NCI-H128 (cell line): ENCODE data around the gene ZSWIM9.

Experiments
- DNase-seq: peaks from one replicate; lab custom pipeline; 2025; ENCODE audit not compliant: unreplicated experiment; lab: John Stamatoyannopoulos, UW

The ZSWIM9 gene

GRCh38 chr19:48174445-48175030, 4.1 kb downstream of the ZSWIM9 start:
- DNase-seq = no peak

- DNase-seq = no peak
These were observed 5.1 kb downstream of the ZSWIM9 start for GRCh38 chr19:48175578-48175977.

- DNase-seq = no peak
These were observed 5.7 kb downstream of the ZSWIM9 start for GRCh38 chr19:48176226-48176625.

- DNase-seq = no peak
These were observed 11.0 kb downstream of the ZSWIM9 start for GRCh38 chr19:48181505-48181904.

GRCh38 chr19:48182434-48182833, 12.0 kb downstream of the ZSWIM9 start:
- no peak for DNase-seq

- no peak for DNase-seq
These were observed 12.9 kb downstream of the ZSWIM9 start for GRCh38 chr19:48183356-48183755.

- no peak for DNase-seq
These were observed 15.5 kb downstream of the ZSWIM9 start for GRCh38 chr19:48186015-48186414.

- no peak for DNase-seq
These were observed 16.1 kb downstream of the ZSWIM9 start for GRCh38 chr19:48186541-48186991.

- peak; percentile 69 for DNase-seq
These were observed 19.9 kb downstream of the ZSWIM9 start for GRCh38 chr19:48190288-48190884.

GRCh38 chr19:48190885-48191284, 20.4 kb downstream of the ZSWIM9 start:
- no peak for DNase-seq

- no peak for DNase-seq
These were observed 22.3 kb downstream of the ZSWIM9 start for GRCh38 chr19:48192750-48193149.

GRCh38 chr19:48194041-48194843, 23.8 kb downstream of the ZSWIM9 start:
- no peak for DNase-seq

- DNase-seq = no peak
These were observed 24.7 kb downstream of the ZSWIM9 start for GRCh38 chr19:48194844-48195830.

GRCh38 chr19:48196321-48196763, 25.9 kb downstream of the ZSWIM9 start:
- DNase-seq = no peak

- no peak for DNase-seq
These were observed 26.6 kb downstream of the ZSWIM9 start for GRCh38 chr19:48196933-48197665.

- no peak for DNase-seq
These were observed 32.8 kb downstream of the ZSWIM9 start for GRCh38 chr19:48203222-48203793.

- DNase-seq = peak; percentile 95
These were observed 33.5 kb downstream of the ZSWIM9 start for GRCh38 chr19:48203794-48204628.

GRCh38 chr19:48206397-48207093, 36.1 kb downstream of the ZSWIM9 start:
- DNase-seq = no peak
